ENCODE data around the gene TNNI2. TPM values are rescaled to one million over a fixed set of nuclear protein-coding genes. Genes with fewer than 3 reads are reported as not detected.

Gene TNNI2
- polyA plus RNA-seq, 6 donors from 2014 or later = 3.9 to 12.2 (median 7.2) TPM

GRCh38 chr11:1832211-1832919 lies 6.4 kb upstream of the TNNI2 start:
- ATAC-seq (ENCODE audit: low read depth in 2 of 2) = peak; percentile 87
- DNase-seq = peak; percentile 61
- no peaks in the 10 kb centered on the region for H3K36me3 Mint-ChIP-seq
- H3K27ac Mint-ChIP-seq = peak overlapping the region in 2 of 6 donors; percentile 46 to 84
- H3K27me3 Mint-ChIP-seq = peaks cover 13 to 38% (median 16%) of the 10 kb centered on the region in 3 donors
- no peaks in the 10 kb centered on the region for H3K9me3 Mint-ChIP-seq
- H3K4me3 Mint-ChIP-seq = peak overlapping the region in 3 of 8 donors; percentile 15 to 44 (median 37)
- H3K4me1 Mint-ChIP-seq = peaks cover 2 to 5% (median 3%) of the 10 kb centered on the region in 3 donors

GRCh38 chr11:1832920-1833295 lies 5.9 kb upstream of the TNNI2 start:
- H3K9me3 Mint-ChIP-seq = no peaks in the 10 kb centered on the region
- H3K4me3 Mint-ChIP-seq = peak overlapping the region in 1 of 8 donors; percentile 37
- peaks cover 3 to 6% (median 5%) of the 10 kb centered on the region in 3 donors for H3K4me1 Mint-ChIP-seq
- ATAC-seq (ENCODE audit: low read depth in 2 of 2) (no peak), DNase-seq (no peak)
- no peaks in the 10 kb centered on the region for H3K36me3 Mint-ChIP-seq
- H3K27me3 Mint-ChIP-seq = peaks cover 11 to 33% (median 13%) of the 10 kb centered on the region in 3 donors
- H3K27ac Mint-ChIP-seq = no peak overlapping the region

GRCh38 chr11:1834062-1834610 lies 4.6 kb upstream of the TNNI2 start:
- DNase-seq (no peak), ATAC-seq (ENCODE audit: low read depth in 2 of 2) (no peak)
- Mint-ChIP-seq H3K36me3 (no peaks in the 10 kb centered on the region), H3K27me3 (peaks cover 2 to 26% (median 7%) of the 10 kb centered on the region in 3 donors), H3K4me1 (peaks cover 3 to 6% (median 5%) of the 10 kb centered on the region in 3 donors), H3K9me3 (no peaks in the 10 kb centered on the region), H3K27ac (no peak overlapping the region), H3K4me3 (no peak overlapping the region)

- peaks cover 0 to 23% (median 7%) of the 10 kb centered on the region in 3 donors for H3K27me3 Mint-ChIP-seq
- H3K9me3 Mint-ChIP-seq = no peaks in the 10 kb centered on the region
- no peak within 1 kb of the TSS for H3K27ac Mint-ChIP-seq
- no peak within 1 kb of the TSS for H3K4me3 Mint-ChIP-seq
- no peaks in the 10 kb centered on the region for H3K36me3 Mint-ChIP-seq
- ATAC-seq (ENCODE audit: low read depth in 2 of 2) (no peak), DNase-seq (no peak)
- peaks cover 9 to 12% (median 12%) of the 10 kb centered on the region in 3 donors for H3K4me1 Mint-ChIP-seq
These were observed 3.8 kb upstream of the TNNI2 start, which contains the start of gene SYT8 for GRCh38 chr11:1834779-1835670. Gene SYT8, plus strand, starts transcription at chr11:1834990. Its CDS starts 116 bp downstream, at chr11:1835106.

- no peak overlapping the region for H3K4me3 Mint-ChIP-seq
- no peak overlapping the region for H3K27ac Mint-ChIP-seq
- DNase-seq (no peak), ATAC-seq (ENCODE audit: low read depth in 2 of 2) (no peak)
- peaks cover 0 to 19% (median 5%) of the 10 kb centered on the region in 3 donors for H3K27me3 Mint-ChIP-seq
- no peaks in the 10 kb centered on the region for H3K36me3 Mint-ChIP-seq
- no peaks in the 10 kb centered on the region for H3K9me3 Mint-ChIP-seq
- peaks cover 12 to 17% (median 12%) of the 10 kb centered on the region in 3 donors for H3K4me1 Mint-ChIP-seq
These were observed 3.1 kb upstream of the TNNI2 start for GRCh38 chr11:1835671-1836010.

- Mint-ChIP-seq H3K36me3 (no peaks in the 10 kb centered on the region), H3K27me3 (peaks cover 0 to 13% (median 0%) of the 10 kb centered on the region in 3 donors), H3K9me3 (no peaks in the 10 kb centered on the region), H3K4me3 (no peak overlapping the region), H3K27ac (no peak overlapping the region), H3K4me1 (peaks cover 14 to 21% (median 16%) of the 10 kb centered on the region in 3 donors)
- no peak for DNase-seq
- no peak for ATAC-seq (ENCODE audit: low read depth in 2 of 2)
These were observed 2.5 kb upstream of the TNNI2 start for GRCh38 chr11:1836011-1836945.

GRCh38 chr11:1837171-1838076 lies 1.4 kb upstream of the TNNI2 start:
- peak overlapping the region in 3 of 6 donors; percentile 38 to 59 (median 45) for H3K27ac Mint-ChIP-seq
- DNase-seq (peak; percentile 77), ATAC-seq (ENCODE audit: low read depth in 2 of 2) (peak; percentile 72 to 74)
- H3K9me3 Mint-ChIP-seq = no peaks in the 10 kb centered on the region
- H3K36me3 Mint-ChIP-seq = no peaks in the 10 kb centered on the region
- H3K27me3 Mint-ChIP-seq = peaks cover 0 to 7% (median 0%) of the 10 kb centered on the region in 3 donors
- peaks cover 12 to 16% (median 13%) of the 10 kb centered on the region in 3 donors for H3K4me1 Mint-ChIP-seq
- H3K4me3 Mint-ChIP-seq = peak overlapping the region in 3 of 8 donors; percentile 6 to 53 (median 26)

- Mint-ChIP-seq H3K36me3 (no peaks in the 10 kb centered on the region), H3K4me3 (peak overlapping the region in 1 of 8 donors; percentile 26), H3K9me3 (no peaks in the 10 kb centered on the region), H3K27me3 (peaks cover 0 to 7% (median 0%) of the 10 kb centered on the region in 3 donors), H3K27ac (peak overlapping the region in 1 of 6 donors; percentile 45), H3K4me1 (peaks cover 12 to 20% (median 16%) of the 10 kb centered on the region in 3 donors)
- DNase-seq (no peak), ATAC-seq (ENCODE audit: low read depth in 2 of 2) (peak; percentile 9 to 11)
These were observed 730 bp upstream of the TNNI2 start for GRCh38 chr11:1838077-1838425.

- Mint-ChIP-seq H3K27ac (peak overlapping the region; percentile 66 to 98 (median 94)), H3K9me3 (no peaks in the 10 kb centered on the region), H3K4me3 (peak overlapping the region; percentile 25 to 95 (median 84)), H3K27me3 (no peaks in the 10 kb centered on the region), H3K4me1 (peaks cover 24 to 33% (median 29%) of the 10 kb centered on the region in 3 donors), H3K36me3 (no peaks in the 10 kb centered on the region)
- ATAC-seq (ENCODE audit: low read depth in 2 of 2) = no peak
- DNase-seq = no peak
These were observed 583 bp downstream of the TNNI2 start for GRCh38 chr11:1839204-1839923.

- peak; percentile 77 for ATAC-seq (ENCODE audit: low read depth in 2 of 2)
- H3K4me1 Mint-ChIP-seq = peaks cover 32 to 41% (median 37%) of the 10 kb centered on the region in 3 donors
These were observed 1.4 kb downstream of the TNNI2 start for GRCh38 chr11:1839924-1840779.

More at GRCh38 chr11:1839924-1840779, 1.4 kb downstream of the TNNI2 start:
- Mint-ChIP-seq H3K27me3 (no peaks in the 10 kb centered on the region), H3K36me3 (no peaks in the 10 kb centered on the region), H3K9me3 (no peaks in the 10 kb centered on the region), H3K4me3 (peak overlapping the region; percentile 25 to 95 (median 84)), H3K27ac (peak overlapping the region; percentile 66 to 98 (median 94))
- DNase-seq = peak; percentile 81
